ENCODE data around the gene ELAVL4.

ELAVL4 gene

GRCh38 chr1:50218344-50219120 lies 109.8 kb downstream of the ELAVL4 start:
- in situ Hi-C loops (cut with HindIII; ENCODE audit: low sequenced_read_pairs) = no loop called here
- DNase-seq (ENCODE audit: low read depth) = no peak
- no peak for TF ChIP-seq CTCF (IDR thresholded peaks at IDR 0.05; ENCODE audit: low read depth, low read length, missing control alignments)
- no peak overlapping the region for H3K4me3 ChIP-seq (ENCODE audit: low read depth, low read length)

- no peak for DNase-seq (ENCODE audit: low read depth)
- no peak for TF ChIP-seq CTCF (IDR thresholded peaks at IDR 0.05; ENCODE audit: low read depth, low read length, missing control alignments)
- in situ Hi-C loops (cut with HindIII; ENCODE audit: low sequenced_read_pairs) = no loop called here
- H3K4me3 ChIP-seq (ENCODE audit: low read depth, low read length) = no peak overlapping the region
Observed at GRCh38 chr1:50228871-50229384, 120.2 kb downstream of the ELAVL4 start.

GRCh38 chr1:50231209-50231608 lies 122.5 kb downstream of the ELAVL4 start:
- in situ Hi-C loops (cut with HindIII; ENCODE audit: low sequenced_read_pairs) = no loop called here
- H3K4me3 ChIP-seq (ENCODE audit: low read depth, low read length) = no peak overlapping the region
- no peak for DNase-seq (ENCODE audit: low read depth)
- TF ChIP-seq CTCF (IDR thresholded peaks at IDR 0.05; ENCODE audit: low read depth, low read length, missing control alignments) = no peak

GRCh38 chr1:50232336-50232735 lies 123.6 kb downstream of the ELAVL4 start:
- no peak for TF ChIP-seq CTCF (IDR thresholded peaks at IDR 0.05; ENCODE audit: low read depth, low read length, missing control alignments)
- H3K4me3 ChIP-seq (ENCODE audit: low read depth, low read length) = no peak overlapping the region
- in situ Hi-C loops (cut with HindIII; ENCODE audit: low sequenced_read_pairs) = no loop called here
- DNase-seq (ENCODE audit: low read depth) = no peak

- no peak overlapping the region for H3K4me3 ChIP-seq (ENCODE audit: low read depth, low read length)
- in situ Hi-C loops (cut with HindIII; ENCODE audit: low sequenced_read_pairs) = no loop called here
- DNase-seq (ENCODE audit: low read depth) = no peak
- no peak for TF ChIP-seq CTCF (IDR thresholded peaks at IDR 0.05; ENCODE audit: low read depth, low read length, missing control alignments)
Observed at GRCh38 chr1:50236656-50237055, 127.9 kb downstream of the ELAVL4 start.

GRCh38 chr1:50237056-50237455 lies 128.3 kb downstream of the ELAVL4 start:
- H3K4me3 ChIP-seq (ENCODE audit: low read depth, low read length) = no peak overlapping the region
- in situ Hi-C loops (cut with HindIII; ENCODE audit: low sequenced_read_pairs) = no loop called here
- no peak for DNase-seq (ENCODE audit: low read depth)
- TF ChIP-seq CTCF (IDR thresholded peaks at IDR 0.05; ENCODE audit: low read depth, low read length, missing control alignments) = no peak

All from astrocyte of the cerebellum (primary cell).